GM12892 (cell line): Measurements from ENCODE around the gene NLRC5.

ENCODE experiments used
- POLR2A ChIP-seq: IDR thresholded peaks from 2 replicates; pipeline ENCODE4 v1.6.1; 2011; ENCODE audit warnings: low read depth, low read length, control low read depth
- POLR2AphosphoS5 ChIP-seq: IDR thresholded peaks from 2 replicates; pipeline ENCODE4 v1.6.1; 2011; ENCODE audit warnings: low read depth, low read length, control low read depth
- TAF1 ChIP-seq: IDR thresholded peaks from 2 replicates; pipeline ENCODE4 v1.6.1; 2011; ENCODE audit warnings: low read depth, mild to moderate bottlenecking, control low read depth, low read length, borderline replicate concordance

- TF ChIP-seq POLR2AphosphoS5, result no peak
- no peak for TF ChIP-seq TAF1
- no peak for TF ChIP-seq POLR2A
Observed at GRCh38 chr16:57077714-57078113, 88.4 kb downstream of the NLRC5 start.
